KMS-11 (cell line): ENCODE data around the gene ADAM30.

Experiments
- H2AFZ ChIP-seq: fragments of 200-600 bp; sonication (generic); 2 replicates; pipeline ENCODE4 v1.6.1; 2016; ENCODE audit warnings: antibody characterized with exemption, mixed run types, low read depth
- H3K27ac ChIP-seq: fragments of 200-600 bp; sonication (generic); 2 replicates; pipeline ENCODE4 v1.6.1; 2016; ENCODE audit warnings: mild to moderate bottlenecking, mixed run types
- H3K27me3 ChIP-seq: fragments of 200-600 bp; sonication (generic); 2 replicates; pipeline ENCODE4 v1.6.1; 2017; ENCODE audit warnings: mild to moderate bottlenecking, low read depth, mixed run types, moderate library complexity; ENCODE audit not compliant: insufficient read depth
- H3K36me3 ChIP-seq: fragments of 200-600 bp; sonication (generic); 2 replicates; pipeline ENCODE4 v1.6.1; 2017; ENCODE audit warnings: mild to moderate bottlenecking, mixed run types; ENCODE audit not compliant: insufficient read depth
- H3K4me1 ChIP-seq: fragments of 200-600 bp; sonication (generic); 2 replicates; pipeline ENCODE4 v1.6.1; 2016; ENCODE audit warnings: mild to moderate bottlenecking, low read depth, mixed run types; ENCODE audit not compliant: poor library complexity, severe bottlenecking
- H3K4me2 ChIP-seq: fragments of 200-600 bp; sonication (generic); 2 replicates; pipeline ENCODE4 v1.7.0; 2016; ENCODE audit warnings: mild to moderate bottlenecking, mixed run types
- H3K4me3 ChIP-seq: fragments of 200-600 bp; sonication (generic); IDR thresholded peaks from 2 replicates; pipeline ENCODE4 v1.6.1; 2017; ENCODE audit warnings: low read depth, low read length, mixed read lengths; ENCODE audit not compliant: insufficient read depth
- H3K79me2 ChIP-seq: fragments of 200-600 bp; sonication (generic); 2 replicates; pipeline ENCODE4 v1.6.1; 2016; ENCODE audit warnings: low read depth, mixed run types; ENCODE audit not compliant: insufficient read depth
- H3K9ac ChIP-seq: fragments of 200-600 bp; sonication (generic); 2 replicates; pipeline ENCODE4 v1.6.1; 2016; ENCODE audit warnings: mild to moderate bottlenecking, mixed run types
- H4K20me1 ChIP-seq: fragments of 200-600 bp; sonication (generic); 2 replicates; pipeline ENCODE4 v1.6.1; 2016; ENCODE audit warnings: mild to moderate bottlenecking, mixed run types; ENCODE audit not compliant: insufficient read depth
- CTCF ChIP-seq: fragments of 200-600 bp; sonication (generic); conservative IDR thresholded peaks from 2 replicates; pipeline ENCODE4 v1.6.1; 2017; ENCODE audit warnings: low read depth, mild to moderate bottlenecking, antibody characterized with exemption, low read length, moderate library complexity, mixed read lengths

Gene ADAM30

GRCh38 chr1:119893827-119894700 is 2.3 kb downstream of the ADAM30 start:
- H3K4me1 ChIP-seq, result no peaks in the 10 kb centered on the region

DNA sequence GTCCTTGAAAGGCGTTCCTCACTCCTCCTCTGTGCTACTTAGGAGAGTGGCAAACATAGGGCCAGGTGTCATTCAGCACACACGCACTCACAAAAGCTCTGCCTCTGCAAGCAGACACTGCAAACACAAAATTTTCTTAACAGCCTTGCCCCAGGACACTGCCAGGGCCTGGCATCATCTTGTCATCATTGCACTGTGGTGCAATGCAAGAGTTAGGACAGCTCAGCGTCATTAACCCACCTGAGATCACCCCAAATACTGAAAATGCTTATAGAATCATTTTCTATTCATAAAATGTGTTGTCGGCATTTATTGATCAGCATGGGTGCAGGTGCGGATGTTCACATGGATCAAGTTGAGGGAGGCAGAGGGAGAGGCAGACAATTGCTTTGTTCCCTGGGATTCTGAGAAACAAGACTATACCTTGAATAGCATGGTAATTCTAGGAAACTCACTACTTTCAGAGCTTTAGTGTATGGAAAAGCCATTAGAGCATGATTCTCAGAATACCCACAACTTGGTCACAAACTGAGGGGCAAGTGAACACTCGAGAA is 3.0 kb downstream of the ADAM30 start:
- H3K27ac ChIP-seq, result no peak overlapping the region
- no peak overlapping the region for H3K4me3 ChIP-seq
- TF ChIP-seq CTCF, result no peak
- H3K27me3 ChIP-seq, result no peaks in the 10 kb centered on the region
- no peaks in the 10 kb centered on the region for H3K36me3 ChIP-seq
- no peak overlapping the region for H3K4me2 ChIP-seq
- no peak overlapping the region for H2AFZ ChIP-seq
- H4K20me1 ChIP-seq, result no peaks in the 10 kb centered on the region
- H3K4me1 ChIP-seq, result no peaks in the 10 kb centered on the region
- no peak overlapping the region for H3K9ac ChIP-seq
- no peaks in the 10 kb centered on the region for H3K79me2 ChIP-seq

More at GRCh38 chr1:119893827-119894700, 2.3 kb downstream of the ADAM30 start:
- Histone ChIP-seq H3K27ac (no peak overlapping the region), H3K4me3 (no peak overlapping the region), H3K9ac (no peak overlapping the region), H2AFZ (no peak overlapping the region), H3K4me2 (no peak overlapping the region), H3K27me3 (no peaks in the 10 kb centered on the region), H3K79me2 (no peaks in the 10 kb centered on the region), H3K36me3 (no peaks in the 10 kb centered on the region), H4K20me1 (no peaks in the 10 kb centered on the region)
- no peak for TF ChIP-seq CTCF

DNA sequence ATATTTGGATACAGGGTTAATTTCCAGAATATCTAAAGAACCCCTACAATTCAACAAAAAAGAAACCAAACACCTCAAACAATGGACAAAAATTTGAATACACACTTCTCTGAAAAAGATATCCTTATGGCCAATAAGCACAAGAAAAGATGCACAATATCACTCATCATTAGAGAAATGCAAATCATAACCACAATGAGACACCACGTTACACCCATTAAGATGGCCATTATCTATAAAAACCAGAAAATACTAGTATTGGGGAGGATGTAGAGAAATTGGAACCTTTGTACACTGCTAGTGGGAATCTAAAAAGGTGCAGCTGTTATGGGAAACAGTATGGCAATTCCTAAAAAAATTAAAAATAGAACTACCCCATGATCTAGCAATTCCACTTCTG is 4.9 kb downstream of the ADAM30 start:
- Histone ChIP-seq H3K4me2 (no peak overlapping the region), H3K79me2 (no peaks in the 10 kb centered on the region), H3K36me3 (no peaks in the 10 kb centered on the region), H4K20me1 (no peaks in the 10 kb centered on the region), H3K9ac (no peak overlapping the region), H3K27ac (no peak overlapping the region), H2AFZ (no peak overlapping the region), H3K4me3 (no peak overlapping the region), H3K27me3 (no peaks in the 10 kb centered on the region), H3K4me1 (no peaks in the 10 kb centered on the region)
- no peak for TF ChIP-seq CTCF

DNA sequence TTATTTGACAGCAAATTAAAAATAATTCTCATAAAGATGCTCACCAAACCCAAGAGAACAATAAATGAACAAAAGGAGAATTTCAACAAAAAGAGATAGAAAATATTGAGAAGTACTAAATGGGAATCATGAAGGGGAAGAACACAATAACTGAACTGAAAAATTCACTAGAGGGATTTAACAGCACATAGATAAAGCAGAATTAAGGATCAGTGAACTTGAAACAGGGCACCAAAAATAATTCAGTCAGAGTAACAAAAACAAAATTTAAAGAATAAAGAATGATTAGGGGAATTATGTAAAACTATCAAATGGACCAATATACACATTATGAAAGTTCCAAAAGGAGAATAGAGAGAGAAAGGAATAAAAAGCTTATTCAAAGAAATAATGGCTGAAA is 7.8 kb downstream of the ADAM30 start:
- H3K4me2 ChIP-seq, result no peak overlapping the region
- no peaks in the 10 kb centered on the region for H3K27me3 ChIP-seq
- no peaks in the 10 kb centered on the region for H3K79me2 ChIP-seq
- H3K36me3 ChIP-seq, result no peaks in the 10 kb centered on the region
- no peak overlapping the region for H3K27ac ChIP-seq
- H2AFZ ChIP-seq, result no peak overlapping the region
- H3K4me1 ChIP-seq, result no peaks in the 10 kb centered on the region
- no peak for TF ChIP-seq CTCF
- no peak overlapping the region for H3K4me3 ChIP-seq
- no peak overlapping the region for H3K9ac ChIP-seq
- H4K20me1 ChIP-seq, result no peaks in the 10 kb centered on the region
